HG02840 (cell line): ENCODE measurements around the gene PPP1R7.
"Not testable (repeated sequence)": the region's sequence is repeated elsewhere in the genome, so short reads cannot be mapped to it uniquely, and the experiment has no call there.

ENCODE experiments used
- ATAC-seq: cut with Tn5 transposase; IDR thresholded peaks from one replicate; pipeline ENCODE4 v1.9.1; 2021; ENCODE audit warnings: mild to moderate bottlenecking, moderate library complexity, moderate number of reproducible peaks; ENCODE audit not compliant: unreplicated experiment, low FRiP score

PPP1R7 gene

GRCh38 chr2:241189093-241189855 is 39.0 kb downstream of the PPP1R7 start:
- no peak for ATAC-seq

GRCh38 chr2:241189856-241190201 is 39.6 kb downstream of the PPP1R7 start:
- ATAC-seq = no peak

DNA sequence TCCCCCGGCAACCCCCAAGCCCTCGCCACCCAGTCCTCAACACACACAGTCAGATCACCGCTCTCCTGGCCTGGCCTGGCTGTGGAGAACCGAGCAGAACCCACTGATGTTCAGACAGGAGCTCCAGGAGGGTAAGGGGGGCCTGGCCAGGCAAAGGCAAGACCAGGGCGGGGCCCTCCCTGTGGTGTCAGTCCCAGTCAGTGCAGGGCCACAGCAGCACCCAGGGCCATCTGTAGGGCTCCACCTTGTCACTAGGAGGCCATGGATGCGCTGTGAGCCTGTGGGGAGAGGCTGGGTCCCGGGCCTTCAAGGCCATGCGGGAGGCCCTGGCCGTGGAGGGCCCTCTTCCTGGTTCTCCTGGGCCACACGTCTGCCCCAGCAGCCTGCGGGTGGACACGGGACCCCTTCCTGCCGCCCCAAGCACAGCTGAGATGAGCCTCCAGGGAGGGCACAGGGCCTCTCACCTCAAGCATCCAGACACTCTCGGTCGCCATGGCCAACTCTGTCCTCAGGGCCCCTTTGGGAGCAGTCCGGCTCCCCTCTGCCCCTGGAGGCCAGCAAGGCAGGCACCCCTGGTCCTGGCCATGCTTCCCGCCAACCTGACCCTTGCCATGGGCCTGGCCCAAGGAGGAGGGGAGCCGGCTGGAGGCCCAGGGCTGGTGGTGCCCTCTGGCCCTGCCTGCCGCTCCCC is 40.2 kb downstream of the PPP1R7 start:
- no peak for ATAC-seq

DNA sequence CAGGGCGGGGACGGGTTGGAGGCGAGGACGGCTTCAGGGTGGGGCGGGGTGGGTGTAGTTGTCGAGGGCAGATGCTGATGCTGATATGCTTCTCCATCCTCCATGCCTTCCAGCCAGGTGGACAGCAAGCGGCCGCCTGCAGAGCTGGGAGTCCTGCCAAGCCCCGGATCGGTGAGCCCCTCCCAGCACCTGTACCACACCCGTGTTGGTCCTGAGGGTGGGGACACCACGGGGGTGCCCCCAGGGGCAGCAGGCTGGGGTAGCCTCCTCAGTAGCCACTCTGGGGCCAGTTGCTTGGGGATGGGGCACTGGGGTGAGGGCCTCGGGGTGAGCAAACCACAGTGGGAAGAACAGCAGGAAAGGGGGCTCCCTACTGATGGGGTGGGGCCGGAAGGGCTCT is 40.8 kb downstream of the PPP1R7 start:
- no peak for ATAC-seq

- ATAC-seq = no peak
Measured at GRCh38 chr2:241193271-241193670, 43.0 kb downstream of the PPP1R7 start.

GRCh38 chr2:241194811-241195210 is 44.5 kb downstream of the PPP1R7 start:
- ATAC-seq = no peak

DNA sequence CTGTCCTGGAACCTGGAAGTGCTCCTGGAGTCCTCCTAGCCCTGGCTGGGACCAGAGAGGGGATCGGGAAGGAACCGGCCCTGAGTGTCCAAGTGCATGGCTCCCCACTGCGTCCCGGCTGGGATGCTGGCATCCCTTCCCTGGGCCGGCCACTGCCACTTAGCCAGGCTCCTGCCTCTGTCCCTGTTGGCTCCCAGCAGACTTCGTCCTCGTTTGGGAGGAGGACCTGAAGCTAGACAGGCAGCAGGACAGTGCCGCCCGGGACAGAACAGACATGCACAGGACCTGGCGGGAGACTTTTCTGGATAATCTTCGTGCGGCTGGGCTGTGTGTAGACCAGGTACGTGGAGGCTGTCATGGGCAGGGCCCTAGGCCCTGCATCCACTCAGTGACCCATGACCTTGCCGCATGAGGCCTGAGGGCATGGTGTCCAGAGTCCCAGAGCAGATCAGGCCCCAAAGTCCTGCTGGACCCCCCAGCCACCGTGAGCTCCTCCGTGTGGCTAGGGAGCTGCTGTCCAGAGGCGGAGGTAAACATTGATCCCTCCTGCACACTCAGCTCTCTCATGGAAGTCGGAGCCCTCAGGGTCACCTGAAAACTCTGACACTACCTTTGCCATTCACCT is 45.4 kb downstream of the PPP1R7 start:
- no peak for ATAC-seq

- ATAC-seq = not testable (repeated sequence)
Measured at GRCh38 chr2:241197246-241197645, 47.0 kb downstream of the PPP1R7 start.

GRCh38 chr2:241197947-241198346 is 47.7 kb downstream of the PPP1R7 start:
- ATAC-seq = no peak

- no peak for ATAC-seq
Measured at GRCh38 chr2:241198381-241199279, 48.4 kb downstream of the PPP1R7 start.

- no peak for ATAC-seq
Measured at GRCh38 chr2:241199286-241199685, 49.0 kb downstream of the PPP1R7 start.

DNA sequence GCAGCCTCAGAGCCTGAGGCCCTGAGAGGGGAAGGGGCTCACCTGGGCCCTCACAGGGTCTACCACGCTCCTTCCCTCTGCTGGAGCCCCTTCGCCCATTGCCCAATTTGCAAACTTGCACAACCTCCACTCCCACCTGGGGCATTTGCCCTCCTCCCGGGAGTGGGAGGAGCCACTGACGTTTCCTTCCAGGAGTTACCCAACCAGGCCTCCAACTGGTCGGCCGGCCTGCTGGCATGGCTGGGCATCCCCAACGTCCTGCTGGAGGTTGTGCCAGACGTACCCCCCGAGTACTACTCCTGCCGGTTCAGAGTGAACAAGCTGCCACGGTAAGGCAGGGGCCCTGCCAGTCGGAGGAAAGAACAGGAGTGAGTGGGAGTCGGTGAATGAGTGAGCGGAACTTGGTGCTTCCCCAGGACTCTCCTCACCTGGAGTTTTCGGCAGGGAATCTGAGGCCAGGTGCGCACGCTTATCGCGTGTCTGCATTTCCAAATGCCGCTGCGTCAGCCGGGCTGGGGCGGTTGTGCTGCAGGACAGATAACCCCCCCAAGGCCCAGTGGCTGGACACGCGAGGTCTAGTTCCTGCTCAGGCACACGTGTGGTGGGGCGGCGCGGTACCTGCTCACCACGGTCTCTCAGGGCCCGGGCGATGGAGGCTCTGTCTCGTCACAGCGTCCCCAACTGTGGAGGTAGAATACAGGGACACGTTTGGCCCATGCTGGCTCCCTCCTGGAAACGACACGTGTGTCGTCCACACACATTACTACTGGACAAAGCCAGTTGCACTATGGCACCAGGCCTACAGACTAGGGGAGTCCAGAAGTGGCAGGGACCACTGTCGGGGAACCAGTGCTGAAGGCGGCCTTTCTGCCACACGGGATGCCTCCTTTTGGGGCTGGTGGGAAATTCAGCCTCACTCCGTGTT is 49.9 kb downstream of the PPP1R7 start:
- no peak for ATAC-seq

DNA sequence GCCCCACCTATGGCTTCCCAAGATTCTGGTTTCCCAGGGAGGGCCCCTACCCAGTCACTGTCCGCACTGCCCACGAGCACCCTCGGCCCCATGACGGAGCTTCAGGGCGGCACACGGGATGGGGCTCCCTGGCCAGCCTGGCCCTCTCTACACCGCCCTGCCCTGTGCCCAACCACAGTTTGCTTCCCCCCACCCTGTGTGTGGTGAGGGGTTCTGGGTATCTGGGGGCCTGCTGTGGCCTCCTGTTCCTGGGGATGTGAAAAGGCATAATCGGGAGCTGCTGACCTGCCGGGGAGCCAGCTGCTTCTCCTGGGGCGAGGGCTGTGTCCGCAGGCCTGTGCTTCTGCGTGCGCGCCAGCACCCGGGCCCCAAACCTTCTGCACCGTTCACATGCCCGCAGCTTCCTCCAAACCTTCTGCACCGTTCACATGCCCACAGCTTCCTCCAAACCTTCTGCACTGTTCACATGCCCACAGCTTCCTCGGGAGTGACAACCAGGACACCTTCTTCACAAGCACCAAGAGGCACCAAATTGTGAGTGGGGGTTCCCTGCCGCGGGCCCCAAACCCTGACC is 50.6 kb downstream of the PPP1R7 start:
- no peak for ATAC-seq

DNA sequence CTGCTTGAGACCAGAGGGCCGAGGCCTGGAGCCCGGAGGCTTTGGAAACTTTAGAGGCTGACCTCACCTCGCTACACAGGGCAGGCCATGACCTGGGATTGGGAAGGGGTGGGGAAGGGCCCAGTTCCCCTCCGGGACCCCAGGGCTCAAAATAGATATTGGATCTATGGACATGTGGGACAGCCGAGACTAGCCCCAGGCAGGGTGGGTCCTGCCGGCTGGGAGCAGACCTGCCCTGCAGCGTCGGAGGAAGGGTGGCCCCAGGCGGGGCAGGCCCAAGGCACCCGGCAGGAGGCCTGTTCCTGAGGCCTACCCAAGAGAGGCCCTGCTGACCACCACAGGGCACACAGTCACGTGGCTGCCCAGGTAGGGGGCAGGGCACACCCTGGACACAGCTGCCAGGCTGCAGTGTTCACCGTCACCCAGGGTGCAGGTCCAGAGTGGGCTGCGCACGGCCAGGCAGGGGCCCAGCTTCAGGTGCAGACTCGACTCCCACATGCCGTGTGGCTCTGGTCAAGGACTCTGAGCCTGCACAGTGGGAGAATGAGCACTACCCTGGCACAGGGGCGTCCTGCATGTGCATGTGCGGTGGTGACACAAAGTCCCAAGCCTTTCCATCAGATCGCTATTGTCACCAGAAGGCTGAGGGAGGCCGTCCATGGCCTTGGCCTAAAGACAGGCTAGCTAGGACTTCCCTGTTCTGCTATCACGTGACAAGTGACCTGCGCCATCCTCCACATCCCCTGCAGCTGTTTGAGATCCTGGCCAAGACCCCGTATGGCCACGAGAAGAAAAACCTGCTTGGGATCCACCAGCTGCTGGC is 51.4 kb downstream of the PPP1R7 start:
- ATAC-seq = no peak

GRCh38 chr2:241202268-241202585 is 52.0 kb downstream of the PPP1R7 start:
- ATAC-seq = no peak

DNA sequence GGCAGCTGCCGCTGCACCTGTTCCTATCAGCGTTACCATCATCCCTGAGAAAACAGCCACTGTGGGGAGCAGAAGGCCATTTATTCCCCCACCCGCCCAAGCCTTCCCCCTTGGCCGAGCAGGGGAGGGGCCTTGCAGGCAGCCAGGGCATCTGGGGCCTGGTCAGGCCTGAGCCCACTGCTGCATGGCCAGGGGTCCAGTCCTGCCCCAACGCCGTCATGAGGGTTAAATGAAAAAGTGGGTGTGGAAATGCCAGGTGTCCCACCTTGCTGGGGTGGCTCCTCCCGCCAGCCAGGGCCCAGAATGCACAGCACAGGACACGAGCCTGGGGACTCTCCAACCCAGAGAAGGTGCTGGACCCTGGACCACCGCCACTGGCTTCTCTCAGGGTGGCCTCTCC is 52.4 kb downstream of the PPP1R7 start:
- no peak for ATAC-seq

DNA sequence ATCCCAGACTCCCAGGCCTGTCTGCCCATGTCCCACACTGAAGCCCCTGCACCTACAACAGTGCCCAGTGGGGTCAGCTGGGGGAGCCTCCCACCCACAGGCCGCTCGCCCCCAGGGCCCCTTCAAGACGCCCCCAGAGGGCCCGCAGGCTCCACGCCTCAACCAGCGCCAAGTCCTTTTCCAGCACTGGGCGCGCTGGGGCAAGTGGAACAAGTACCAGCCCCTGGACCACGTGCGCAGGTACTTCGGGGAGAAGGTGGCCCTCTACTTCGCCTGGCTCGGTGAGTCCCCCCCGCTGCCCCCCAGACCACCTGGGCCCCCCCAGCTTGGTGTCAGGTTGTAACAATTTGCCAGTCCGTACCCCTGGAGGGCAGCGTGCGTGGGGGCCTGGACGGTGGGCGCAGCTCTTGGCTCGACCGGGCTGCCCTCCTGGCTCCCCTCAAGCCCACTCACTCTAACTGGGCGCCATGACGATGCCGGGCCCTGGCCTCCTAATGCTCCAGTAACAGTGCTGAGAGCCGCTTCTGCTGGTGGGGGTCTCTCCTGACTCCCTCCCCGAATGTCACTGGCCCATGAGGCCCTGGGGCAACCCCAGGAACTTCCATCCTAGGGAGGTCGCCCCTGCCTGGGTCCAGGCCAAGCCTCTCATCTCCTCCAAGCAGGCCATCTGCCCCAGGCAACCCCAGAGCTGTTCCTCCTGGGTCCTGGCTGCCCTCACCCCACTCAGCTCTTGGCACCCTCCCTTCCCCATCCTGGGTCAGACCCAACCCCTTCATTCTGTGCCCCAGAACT is 53.1 kb downstream of the PPP1R7 start:
- no peak for ATAC-seq

GRCh38 chr2:241204010-241204384 is 53.7 kb downstream of the PPP1R7 start:
- ATAC-seq = no peak
